T-cell (primary cell): Measurements from ENCODE around the gene CTSA. TPM values are rescaled to one million over a fixed set of nuclear protein-coding genes. Genes with fewer than 3 reads are reported as not detected.
A peak's percentile ranks its signal among the peaks of the same experiment; 100 is the strongest.

Source experiments
- ATAC-seq, 4 experiments: fragments of 200-7000 bp in 3 of 4; fragments of 150-1000 bp in 1 of 4; cut with Tn5 transposase; replicated peaks in 1 of 4; 1 replicate in 3 of 4; 2 replicates in 1 of 4; pipeline ENCODE4 v1.10.0; 2021; ENCODE audit warnings: moderate library complexity in 3 of 4, mild to moderate bottlenecking in 2 of 4, moderate number of reproducible peaks in 1 of 4
- CTCF ChIA-PET, 2 donors: fragments of 300-600 bp; sonication (Branson Sonifier 250); formaldehyde crosslinking; loops; one replicate each; lab custom pipeline; 2022; ENCODE audit warnings: antibody characterized with exemption in 2 of 2; lab: Charles Lee
- POLR2A ChIA-PET, 2 donors: fragments of 300-600 bp; sonication (Branson Sonifier 250); formaldehyde crosslinking; loops; one replicate each; lab custom pipeline; 2022; ENCODE audit warnings: antibody characterized with exemption in 2 of 2; lab: Charles Lee
- DNase-seq, 35 experiments: peaks; one replicate each; pipeline versions ENCODE4 v3.0.0 to v3.0.0-alpha.2; 2013 to 2023
- H3K27ac ChIP-seq: one replicate; pipeline ENCODE4 v1.5.1; 2013; ENCODE audit warnings: low read length
- H3K27me3 ChIP-seq, 2 experiments: replicated peaks in 1 of 2; 1 replicate in 1 of 2; 2 replicates in 1 of 2; pipeline versions ENCODE4 v1.6.1 to v1.7.0; 2013; ENCODE audit warnings: low read length in 1 of 2, mixed read lengths in 1 of 2; ENCODE audit not compliant: control insufficient read depth in 2 of 2, insufficient read depth in 2 of 2; ENCODE audit errors: extremely low read depth in 1 of 2
- H3K36me3 ChIP-seq, 2 donors: 1 replicate in 1 of 2; 2 replicates in 1 of 2; pipeline versions ENCODE4 v1.6.1 to v1.7.0; 2013; ENCODE audit warnings: low read length in 1 of 2; ENCODE audit not compliant: control insufficient read depth in 2 of 2, insufficient read depth in 1 of 2; ENCODE audit errors: extremely low read depth in 1 of 2
- H3K4me1 ChIP-seq, 2 experiments: 1 replicate in 1 of 2; 2 replicates in 1 of 2; pipeline versions ENCODE4 v1.6.1 to v1.7.0; 2013; ENCODE audit warnings: low read length in 2 of 2, mixed read lengths in 1 of 2; ENCODE audit not compliant: insufficient read depth in 2 of 2, control insufficient read depth in 1 of 2; ENCODE audit errors: extremely low read depth in 1 of 2
- H3K4me3 ChIP-seq, 2 donors: 1 replicate in 1 of 2; 2 replicates in 1 of 2; pipeline versions ENCODE4 v1.5.1 to v1.7.0; 2013; ENCODE audit warnings: mild to moderate bottlenecking in 2 of 2, low read length in 1 of 2, moderate library complexity in 1 of 2; ENCODE audit not compliant: control insufficient read depth in 1 of 2; ENCODE audit errors: extremely low read depth in 1 of 2
- H3K9me3 ChIP-seq: 2 replicates; pipeline ENCODE4 v1.7.0; 2013
- H3K27ac Mint-ChIP-seq, 2 donors: one replicate each; pipeline ENCODE4 v1.8.0; 2020 to 2021; ENCODE audit warnings: mild to moderate bottlenecking in 2 of 2, mixed read lengths in 2 of 2
- H3K27me3 Mint-ChIP-seq, 2 donors: one replicate each; pipeline ENCODE4 v1.8.0; 2021 to 2022; ENCODE audit warnings: mixed read lengths in 2 of 2
- H3K36me3 Mint-ChIP-seq: one replicate; pipeline ENCODE4 v1.8.0; 2021; ENCODE audit warnings: mixed read lengths
- H3K4me1 Mint-ChIP-seq, 3 donors: one replicate each; pipeline ENCODE4 v1.8.0; 2020 to 2022; ENCODE audit warnings: mixed read lengths in 3 of 3, mild to moderate bottlenecking in 1 of 3
- H3K4me3 Mint-ChIP-seq, 3 donors: one replicate each; pipeline ENCODE4 v1.8.0; 2020 to 2022; ENCODE audit warnings: mild to moderate bottlenecking in 3 of 3, mixed read lengths in 3 of 3, moderate library complexity in 3 of 3
- H3K9me3 Mint-ChIP-seq, 3 donors: one replicate each; pipeline ENCODE4 v1.8.0; 2020 to 2022; ENCODE audit warnings: mixed read lengths in 3 of 3
- WGBS: methylation state at CpG from one replicate; pipeline ENCODE4 v1.1.5; 2013; ENCODE audit warnings: missing lambda C conversion rate; ENCODE audit not compliant: insufficient coverage; 5-methylcytosine and 5-hydroxymethylcytosine counted together
- total RNA-seq, 35 experiments: library from RNA in 6 of 35; stranded (reverse) in 6 of 35; fragments of 120-200 nt in 1 of 35; gene quantifications; one replicate each; pipeline versions ENCODE4 v1.2.1 to v1.2.4 and lab custom pipeline; 2013 to 2026

CTSA gene
- total RNA-seq, 5 donors from 2014 or later (not counting 1 experiment from before 2014, with no cell fraction given) = 55.5 to 101 (median 85.1) TPM

DNA sequence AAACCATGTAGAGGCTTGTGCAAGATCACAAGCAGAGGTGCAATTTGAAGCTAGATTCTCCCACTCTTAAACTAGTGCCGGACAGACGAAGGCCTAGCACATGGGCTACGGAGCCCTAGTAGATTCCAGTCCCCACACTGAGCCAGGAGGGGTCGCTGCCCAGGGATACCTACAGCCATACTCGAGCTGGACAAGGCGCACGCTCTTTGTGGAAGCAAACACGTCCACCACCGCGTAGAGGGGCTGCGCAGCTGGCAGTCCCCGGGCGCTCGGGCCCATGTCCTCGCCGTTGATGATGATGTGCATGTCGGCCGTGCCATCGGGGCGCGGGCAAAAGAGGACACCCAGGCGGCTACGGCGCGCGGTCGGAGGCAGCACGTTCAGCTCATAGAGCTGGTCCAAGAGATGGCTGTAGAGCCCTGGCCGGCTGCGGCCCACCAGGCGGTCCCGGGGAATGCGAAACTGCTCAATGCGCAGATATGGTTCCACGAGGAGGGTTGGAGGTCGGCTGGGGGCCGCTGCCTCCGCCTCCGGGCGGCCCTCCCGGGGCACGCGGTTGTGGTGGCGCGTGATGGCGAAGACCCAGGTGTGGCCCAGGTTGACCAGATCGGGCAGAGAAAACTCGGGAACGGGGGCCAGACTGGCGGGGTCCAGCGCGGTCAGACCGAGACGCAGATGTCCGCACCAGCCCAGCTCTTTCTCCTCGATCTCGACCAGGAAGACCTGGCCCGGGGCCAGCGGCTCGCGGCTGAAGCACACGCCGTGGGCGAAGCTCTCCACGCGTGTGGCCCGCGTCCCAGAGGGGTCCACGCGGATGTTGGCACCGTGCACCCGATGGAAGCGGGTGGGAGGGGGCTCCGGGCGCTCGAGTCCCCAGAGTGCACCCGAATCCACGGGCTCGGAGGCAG lies 804 bp upstream of the CTSA start:
- H3K36me3 ChIP-seq = peaks cover 8 to 18% of the 10 kb centered on the region in 2 donors
- Mint-ChIP-seq H3K4me3 (peak overlapping the region; percentile 91 to 92 (median 92)), H3K27ac (peak overlapping the region; percentile 88 to 94), H3K4me1 (peaks cover 24 to 50% (median 49%) of the 10 kb centered on the region in 3 donors), H3K27me3 (no peaks in the 10 kb centered on the region), H3K9me3 (no peaks in the 10 kb centered on the region), H3K36me3 (peaks cover 9% of the 10 kb centered on the region)
- DNase-seq (peak in 31 of 35 experiments; percentile 21 to 63 (median 35)), ATAC-seq (peak; percentile 30 to 42 (median 32))
- POLR2A ChIA-PET = no interaction called here
- CTCF ChIA-PET = interaction anchor here (0.7 to 1.3 kb wide), 5 partner anchors 9 to 192 kb away, joined by 3 to 6 read pairs (median 4); partner anchors contain the start of gene ZSWIM1 (in 1 of the 2)
- no peaks in the 10 kb centered on the region for H3K9me3 ChIP-seq
- no peaks in the 10 kb centered on the region for H3K27me3 ChIP-seq
- H3K27ac ChIP-seq = peak overlapping the region; percentile 40
- peak overlapping the region; percentile 82 to 90 for H3K4me3 ChIP-seq
- 9% methylated on average over 79 of the region's 79 CpGs for WGBS
- peaks cover 4 to 41% of the 10 kb centered on the region in 2 experiments for H3K4me1 ChIP-seq

GRCh38 chr20:45892049-45892825 lies 1.1 kb downstream of the CTSA start:
- H3K36me3 Mint-ChIP-seq = peaks cover 9% of the 10 kb centered on the region
- 80% methylated on average over 6 of the region's 9 CpGs for WGBS
- H3K4me3 ChIP-seq = peak overlapping the region; percentile 82 to 90
- no peak for DNase-seq
- H3K4me1 ChIP-seq = peaks cover 4 to 41% of the 10 kb centered on the region in 2 experiments
- POLR2A ChIA-PET = no interaction called here
- peaks cover 22 to 43% (median 43%) of the 10 kb centered on the region in 3 donors for H3K4me1 Mint-ChIP-seq
- H3K9me3 Mint-ChIP-seq = no peaks in the 10 kb centered on the region
- CTCF ChIA-PET = interaction anchor here (0.7 to 1.8 kb wide), 5 partner anchors 36 to 93 kb away, joined by 3 to 6 read pairs (median 3); no protein-coding TSS in a partner anchor
- peaks cover 13 to 23% of the 10 kb centered on the region in 2 donors for H3K36me3 ChIP-seq
- H3K27me3 Mint-ChIP-seq = no peaks in the 10 kb centered on the region
- no peak for ATAC-seq
- H3K27ac Mint-ChIP-seq = peak overlapping the region; percentile 75 to 85
- no peaks in the 10 kb centered on the region for H3K27me3 ChIP-seq
- peak overlapping the region; percentile 91 to 92 (median 92) for H3K4me3 Mint-ChIP-seq
- H3K27ac ChIP-seq = peak overlapping the region; percentile 40
- H3K9me3 ChIP-seq = no peaks in the 10 kb centered on the region

DNA sequence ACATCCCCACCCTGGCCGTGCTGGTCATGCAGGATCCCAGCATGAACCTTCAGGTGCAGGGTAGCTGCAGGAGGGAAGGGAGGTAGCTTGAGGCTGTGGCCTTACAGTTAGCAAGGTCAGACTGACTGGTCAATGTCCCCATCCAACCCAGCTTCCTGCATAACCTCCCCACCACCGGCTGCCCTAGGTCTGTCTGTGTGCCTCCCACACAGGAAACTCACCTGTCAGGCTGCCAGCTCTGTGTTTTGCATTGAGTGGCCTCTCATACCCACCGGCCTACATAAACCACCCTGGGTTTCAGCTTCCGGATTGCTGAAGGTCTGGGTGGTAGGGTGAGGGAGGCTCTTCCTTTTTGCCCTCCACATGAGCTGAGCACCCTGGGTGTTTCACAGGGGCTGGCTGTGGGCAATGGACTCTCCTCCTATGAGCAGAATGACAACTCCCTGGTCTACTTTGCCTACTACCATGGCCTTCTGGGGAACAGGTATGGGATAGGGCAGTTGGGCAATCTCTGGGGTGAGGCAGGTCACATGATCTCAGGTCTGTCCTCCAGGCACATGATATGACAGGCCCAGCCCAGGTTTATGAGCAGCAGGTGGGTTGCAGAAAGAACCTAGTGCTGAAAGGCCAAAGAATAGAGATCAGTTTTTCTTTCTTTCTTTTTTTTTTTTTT lies 1.8 kb downstream of the CTSA start:
- Histone ChIP-seq H3K9me3 (no peaks in the 10 kb centered on the region), H3K27me3 (no peaks in the 10 kb centered on the region), H3K4me1 (peaks cover 4 to 41% of the 10 kb centered on the region in 2 experiments), H3K36me3 (peaks cover 14 to 30% of the 10 kb centered on the region in 2 donors), H3K4me3 (no peak overlapping the region), H3K27ac (no peak overlapping the region)
- ChIA-PET POLR2A (no interaction called here), CTCF (interaction anchor here (0.7 to 1.8 kb wide), 5 partner anchors 68 to 1739 kb away, joined by 3 to 6 read pairs (median 3); no protein-coding TSS in a partner anchor)
- ATAC-seq (peak in 2 of 4 experiments; percentile 10 to 17), DNase-seq (peak in 2 of 35 experiments; percentile 27 to 44)
- Mint-ChIP-seq H3K4me3 (peak overlapping the region; percentile 91 to 92 (median 92)), H3K27me3 (no peaks in the 10 kb centered on the region), H3K4me1 (peaks cover 22 to 40% (median 40%) of the 10 kb centered on the region in 3 donors), H3K27ac (peak overlapping the region; percentile 80 to 85), H3K9me3 (no peaks in the 10 kb centered on the region), H3K36me3 (peaks cover 14% of the 10 kb centered on the region)
- 0% methylated on average over 1 of the region's 4 CpGs for WGBS

GRCh38 chr20:45893831-45894230 lies 2.7 kb downstream of the CTSA start:
- Mint-ChIP-seq H3K27me3 (no peaks in the 10 kb centered on the region), H3K9me3 (no peaks in the 10 kb centered on the region), H3K4me1 (peaks cover 22 to 38% (median 37%) of the 10 kb centered on the region in 3 donors), H3K27ac (peak overlapping the region; percentile 54 to 71), H3K36me3 (peaks cover 17% of the 10 kb centered on the region), H3K4me3 (peak overlapping the region in 1 of 3 donors; percentile 7)
- DNase-seq (no peak), ATAC-seq (no peak)
- Histone ChIP-seq H3K4me1 (peaks cover 4 to 41% of the 10 kb centered on the region in 2 experiments), H3K36me3 (peaks cover 18 to 38% of the 10 kb centered on the region in 2 donors), H3K4me3 (no peak overlapping the region), H3K27me3 (no peaks in the 10 kb centered on the region), H3K9me3 (no peaks in the 10 kb centered on the region), H3K27ac (no peak overlapping the region)
- WGBS = 100% methylated on average over 2 of the region's 4 CpGs
- POLR2A ChIA-PET = interaction anchor here in 1 of 2 donors (0.7 kb wide), 1 partner anchor 37 kb away, joined by 3 read pairs; no protein-coding TSS in a partner anchor
- CTCF ChIA-PET = interaction anchor here in 1 of 2 donors (0.7 to 1.8 kb wide), 2 partner anchors 76 to 1740 kb away, joined by 3 to 4 read pairs; no protein-coding TSS in a partner anchor

DNA sequence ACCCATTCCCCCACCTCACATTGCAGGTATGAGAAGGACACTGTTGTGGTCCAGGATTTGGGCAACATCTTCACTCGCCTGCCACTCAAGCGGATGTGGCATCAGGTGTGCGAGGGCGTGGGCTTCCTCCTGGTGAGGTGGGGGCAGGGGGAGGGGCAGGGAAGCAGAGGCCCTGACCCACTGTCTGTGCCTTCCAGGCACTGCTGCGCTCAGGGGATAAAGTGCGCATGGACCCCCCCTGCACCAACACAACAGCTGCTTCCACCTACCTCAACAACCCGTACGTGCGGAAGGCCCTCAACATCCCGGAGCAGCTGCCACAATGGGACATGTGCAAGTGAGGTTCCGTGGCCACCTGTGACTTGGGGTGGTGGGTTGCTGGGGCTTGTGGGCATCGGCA lies 3.7 kb downstream of the CTSA start:
- no peaks in the 10 kb centered on the region for H3K9me3 ChIP-seq
- no peak overlapping the region for H3K27ac ChIP-seq
- Mint-ChIP-seq H3K9me3 (no peaks in the 10 kb centered on the region), H3K4me3 (no peak overlapping the region), H3K36me3 (peaks cover 20% of the 10 kb centered on the region), H3K27me3 (no peaks in the 10 kb centered on the region), H3K27ac (no peak overlapping the region), H3K4me1 (peaks cover 15 to 36% (median 30%) of the 10 kb centered on the region in 3 donors)
- H3K27me3 ChIP-seq = no peaks in the 10 kb centered on the region
- whole genome bisulfite sequencing = 80% methylated on average over 1 of the region's 12 CpGs
- no peak for ATAC-seq
- CTCF ChIA-PET = no interaction called here
- POLR2A ChIA-PET = no interaction called here
- peaks cover 15 to 41% of the 10 kb centered on the region in 2 donors for H3K36me3 ChIP-seq
- H3K4me3 ChIP-seq = no peak overlapping the region
- no peak for DNase-seq
- peaks cover 4 to 40% of the 10 kb centered on the region in 2 experiments for H3K4me1 ChIP-seq
